ENCODE measurements around the gene CDK6.

CDK6 gene

GRCh38 chr7:92702535-92702934 is 133.8 kb downstream of the CDK6 start:
- DNase-seq (no peak), ATAC-seq (ENCODE audit: insufficient read depth, low read depth) (peak; percentile 11; the same call in 1 of the 3 replicates)
- Histone ChIP-seq H3K4me1 (ENCODE audit: insufficient read depth, low read length) (peaks cover 36% of the 10 kb centered on the region), H2AFZ (ENCODE audit: low read depth, low read length) (no peak overlapping the region), H3K9me3 (ENCODE audit: insufficient read depth, low read length, severe bottlenecking) (no peaks in the 10 kb centered on the region), H3K4me2 (ENCODE audit: insufficient read depth, low read length) (no peak overlapping the region), H4K20me1 (ENCODE audit: insufficient read depth, low read length) (peaks cover 22% of the 10 kb centered on the region; the same call in 1 of the 2 replicates), H3K27me3 (ENCODE audit: insufficient read depth, low read length, poor library complexity) (no peaks in the 10 kb centered on the region), H3K4me3 (ENCODE audit: low read depth in 1 of 2, low read length in 2 of 2) (no peak overlapping the region), H3K27ac (ENCODE audit: low read length) (peak overlapping the region; percentile 20; the same call in 1 of the 2 replicates), H3K79me2 (ENCODE audit: insufficient read depth, low read length) (peaks cover 98% of the 10 kb centered on the region), H3K36me3 (ENCODE audit: insufficient read depth, low read length) (peaks cover 89% of the 10 kb centered on the region), H3K9ac (ENCODE audit: low read depth, low read length) (no peak overlapping the region)
- TF ChIP-seq CTCF (IDR thresholded peaks at IDR 0.05; ENCODE audit: borderline replicate concordance, extremely low read depth, low read length, poor library complexity, severe bottlenecking): no peak
- no peak for TF ChIP-seq EZH2 (IDR thresholded peaks at IDR 0.05; ENCODE audit: borderline replicate concordance, low read depth, low read length, severe bottlenecking)

- Histone ChIP-seq H3K27ac (ENCODE audit: low read length) (peak overlapping the region; percentile 49), H3K27me3 (ENCODE audit: insufficient read depth, low read length, poor library complexity) (no peaks in the 10 kb centered on the region), H3K36me3 (ENCODE audit: insufficient read depth, low read length) (peaks cover 86% of the 10 kb centered on the region), H3K4me2 (ENCODE audit: insufficient read depth, low read length) (no peak overlapping the region), H2AFZ (ENCODE audit: low read depth, low read length) (no peak overlapping the region), H3K4me3 (ENCODE audit: low read depth in 1 of 2, low read length in 2 of 2) (no peak overlapping the region), H4K20me1 (ENCODE audit: insufficient read depth, low read length) (peaks cover 26% of the 10 kb centered on the region; the same call in 1 of the 2 replicates), H3K9ac (ENCODE audit: low read depth, low read length) (no peak overlapping the region), H3K9me3 (ENCODE audit: insufficient read depth, low read length, severe bottlenecking) (no peaks in the 10 kb centered on the region), H3K79me2 (ENCODE audit: insufficient read depth, low read length) (peaks cover 98% of the 10 kb centered on the region), H3K4me1 (ENCODE audit: insufficient read depth, low read length) (peaks cover 61% of the 10 kb centered on the region)
- TF ChIP-seq EZH2 (IDR thresholded peaks at IDR 0.05; ENCODE audit: borderline replicate concordance, low read depth, low read length, severe bottlenecking) (no peak), CTCF (IDR thresholded peaks at IDR 0.05; ENCODE audit: borderline replicate concordance, extremely low read depth, low read length, poor library complexity, severe bottlenecking) (no peak)
- DNase-seq (no peak), ATAC-seq (ENCODE audit: insufficient read depth, low read depth) (no peak)
These were observed 136.3 kb downstream of the CDK6 start for GRCh38 chr7:92699966-92700514.

- Histone ChIP-seq H3K4me2 (ENCODE audit: insufficient read depth, low read length) (no peak overlapping the region), H3K27ac (ENCODE audit: low read length) (peak overlapping the region; percentile 49), H3K9ac (ENCODE audit: low read depth, low read length) (no peak overlapping the region), H2AFZ (ENCODE audit: low read depth, low read length) (no peak overlapping the region), H3K36me3 (ENCODE audit: insufficient read depth, low read length) (peaks cover 82% of the 10 kb centered on the region), H3K4me1 (ENCODE audit: insufficient read depth, low read length) (peaks cover 64% of the 10 kb centered on the region), H3K27me3 (ENCODE audit: insufficient read depth, low read length, poor library complexity) (no peaks in the 10 kb centered on the region), H3K79me2 (ENCODE audit: insufficient read depth, low read length) (peaks cover 98% of the 10 kb centered on the region), H4K20me1 (ENCODE audit: insufficient read depth, low read length) (peaks cover 26% of the 10 kb centered on the region; the same call in 1 of the 2 replicates), H3K9me3 (ENCODE audit: insufficient read depth, low read length, severe bottlenecking) (no peaks in the 10 kb centered on the region), H3K4me3 (ENCODE audit: low read depth in 1 of 2, low read length in 2 of 2) (no peak overlapping the region)
- no peak for ATAC-seq (ENCODE audit: insufficient read depth, low read depth)
- TF ChIP-seq CTCF (IDR thresholded peaks at IDR 0.05; ENCODE audit: borderline replicate concordance, extremely low read depth, low read length, poor library complexity, severe bottlenecking) (no peak), EZH2 (IDR thresholded peaks at IDR 0.05; ENCODE audit: borderline replicate concordance, low read depth, low read length, severe bottlenecking) (no peak)
- no peak for DNase-seq
These were observed 136.8 kb downstream of the CDK6 start for GRCh38 chr7:92699560-92699959.
